Measurements from ENCODE around the gene KRT35. TPM values are rescaled to one million over a fixed set of nuclear protein-coding genes. Genes with fewer than 3 reads are reported as not detected.

Gene KRT35
- total RNA-seq, 2 experiments from 2014 or later = not detected

GRCh38 chr17:41520821-41521521, 40.0 kb upstream of the KRT35 start:
- CTCF ChIA-PET = interaction anchor here (1.5 kb wide), 1 partner anchor 28 kb away, joined by 4 read pairs; no protein-coding TSS in a partner anchor
- Mint-ChIP-seq H3K4me3 (no peak overlapping the region), H3K9me3 (ENCODE audit: insufficient read depth) (no peaks in the 10 kb centered on the region), H3K4me1 (ENCODE audit: low read depth) (no peaks in the 10 kb centered on the region), H3K36me3 (ENCODE audit: low read depth) (no peaks in the 10 kb centered on the region), H3K27ac (no peak overlapping the region), H3K27me3 (ENCODE audit: low read depth) (peaks cover 4% of the 10 kb centered on the region)
- ATAC-seq (no peak), DNase-seq (no peak)
- POLR2A ChIA-PET = no interaction called here

GRCh38 chr17:41519501-41520224, 38.7 kb upstream of the KRT35 start:
- Mint-ChIP-seq H3K36me3 (ENCODE audit: low read depth) (no peaks in the 10 kb centered on the region), H3K4me1 (ENCODE audit: low read depth) (no peaks in the 10 kb centered on the region), H3K27ac (no peak overlapping the region), H3K27me3 (ENCODE audit: low read depth) (no peaks in the 10 kb centered on the region), H3K9me3 (ENCODE audit: insufficient read depth) (no peaks in the 10 kb centered on the region), H3K4me3 (no peak overlapping the region)
- CTCF ChIA-PET = no interaction called here
- POLR2A ChIA-PET = no interaction called here
- ATAC-seq (no peak), DNase-seq (no peak)

- H3K4me3 Mint-ChIP-seq = no peak within 1 kb of the TSS
- H3K27ac Mint-ChIP-seq = no peak within 1 kb of the TSS
- no peaks in the 10 kb centered on the region for H3K36me3 Mint-ChIP-seq (ENCODE audit: low read depth)
- no peaks in the 10 kb centered on the region for H3K4me1 Mint-ChIP-seq (ENCODE audit: low read depth)
- DNase-seq (no peak), ATAC-seq (no peak)
- H3K9me3 Mint-ChIP-seq (ENCODE audit: insufficient read depth) = no peaks in the 10 kb centered on the region
- CTCF ChIA-PET = interaction anchor here (1.4 kb wide), 1 partner anchor 30 kb away, joined by 4 read pairs; no protein-coding TSS in a partner anchor
- POLR2A ChIA-PET = interaction anchor here (0.6 kb wide), 1 partner anchor 22 kb away, joined by 6 read pairs; no protein-coding TSS in a partner anchor
- no peaks in the 10 kb centered on the region for H3K27me3 Mint-ChIP-seq (ENCODE audit: low read depth)
Measured at GRCh38 chr17:41518789-41519449, 38.0 kb upstream of the KRT35 start, which contains the start of gene KRT15. KRT15 (minus strand) TSS chr17:41518890; CDS start chr17:41518827, 63 bp downstream.

GRCh38 chr17:41518031-41518430, 37.1 kb upstream of the KRT35 start:
- CTCF ChIA-PET = interaction anchor here (1.4 kb wide), 1 partner anchor 31 kb away, joined by 4 read pairs; no protein-coding TSS in a partner anchor
- no peaks in the 10 kb centered on the region for H3K27me3 Mint-ChIP-seq (ENCODE audit: low read depth)
- no peak for ATAC-seq

GRCh38 chr17:41516830-41517283, 35.9 kb upstream of the KRT35 start:
- CTCF ChIA-PET = interaction anchor here (0.6 kb wide), 1 partner anchor 1644 kb away, joined by 3 read pairs; no protein-coding TSS in a partner anchor

More at GRCh38 chr17:41518031-41518430, 37.1 kb upstream of the KRT35 start:
- POLR2A ChIA-PET = no interaction called here
- DNase-seq = no peak
- H3K4me1 Mint-ChIP-seq (ENCODE audit: low read depth) = no peaks in the 10 kb centered on the region
- no peaks in the 10 kb centered on the region for H3K36me3 Mint-ChIP-seq (ENCODE audit: low read depth)
- H3K27ac Mint-ChIP-seq = no peak overlapping the region
- no peaks in the 10 kb centered on the region for H3K9me3 Mint-ChIP-seq (ENCODE audit: insufficient read depth)
- H3K4me3 Mint-ChIP-seq = no peak overlapping the region

GRCh38 chr17:41516147-41516829, 35.3 kb upstream of the KRT35 start:
- ChIA-PET POLR2A (no interaction called here), CTCF (interaction anchor here (0.6 to 3.0 kb wide), 2 partner anchors 32 to 1643 kb away, joined by 3 to 9 read pairs; no protein-coding TSS in a partner anchor)
- Mint-ChIP-seq H3K4me1 (ENCODE audit: low read depth) (no peaks in the 10 kb centered on the region), H3K36me3 (ENCODE audit: low read depth) (no peaks in the 10 kb centered on the region), H3K27me3 (ENCODE audit: low read depth) (no peaks in the 10 kb centered on the region), H3K9me3 (ENCODE audit: insufficient read depth) (no peaks in the 10 kb centered on the region), H3K27ac (no peak overlapping the region), H3K4me3 (no peak overlapping the region)
- no peak for DNase-seq
- no peak for ATAC-seq

More at GRCh38 chr17:41516830-41517283, 35.9 kb upstream of the KRT35 start:
- POLR2A ChIA-PET = no interaction called here
- no peak overlapping the region for H3K4me3 Mint-ChIP-seq
- DNase-seq (no peak), ATAC-seq (no peak)
- H3K4me1 Mint-ChIP-seq (ENCODE audit: low read depth) = no peaks in the 10 kb centered on the region
- H3K27ac Mint-ChIP-seq = no peak overlapping the region
- H3K9me3 Mint-ChIP-seq (ENCODE audit: insufficient read depth) = no peaks in the 10 kb centered on the region
- no peaks in the 10 kb centered on the region for H3K36me3 Mint-ChIP-seq (ENCODE audit: low read depth)
- H3K27me3 Mint-ChIP-seq (ENCODE audit: low read depth) = no peaks in the 10 kb centered on the region

GRCh38 chr17:41513168-41513547, 32.2 kb upstream of the KRT35 start:
- DNase-seq = no peak
- CTCF ChIA-PET = interaction anchor here (3.0 kb wide), 1 partner anchor 36 kb away, joined by 9 read pairs; no protein-coding TSS in a partner anchor
- POLR2A ChIA-PET = no interaction called here
- no peak overlapping the region for H3K27ac Mint-ChIP-seq
- no peak overlapping the region for H3K4me3 Mint-ChIP-seq
- H3K4me1 Mint-ChIP-seq (ENCODE audit: low read depth) = no peaks in the 10 kb centered on the region
- H3K9me3 Mint-ChIP-seq (ENCODE audit: insufficient read depth) = no peaks in the 10 kb centered on the region
- no peak for ATAC-seq
- H3K36me3 Mint-ChIP-seq (ENCODE audit: low read depth) = no peaks in the 10 kb centered on the region
- H3K27me3 Mint-ChIP-seq (ENCODE audit: low read depth) = no peaks in the 10 kb centered on the region

GRCh38 chr17:41512546-41513167, 31.7 kb upstream of the KRT35 start:
- H3K36me3 Mint-ChIP-seq (ENCODE audit: low read depth) = no peaks in the 10 kb centered on the region
- no peak overlapping the region for H3K27ac Mint-ChIP-seq
- ChIA-PET CTCF (interaction anchor here (1.4 kb wide), 1 partner anchor 36 kb away, joined by 7 read pairs; no protein-coding TSS in a partner anchor), POLR2A (no interaction called here)
- H3K9me3 Mint-ChIP-seq (ENCODE audit: insufficient read depth) = no peaks in the 10 kb centered on the region
- H3K4me3 Mint-ChIP-seq = no peak overlapping the region
- DNase-seq (no peak), ATAC-seq (no peak)
- H3K4me1 Mint-ChIP-seq (ENCODE audit: low read depth) = no peaks in the 10 kb centered on the region
- H3K27me3 Mint-ChIP-seq (ENCODE audit: low read depth) = no peaks in the 10 kb centered on the region

- DNase-seq = no peak
- CTCF ChIA-PET = interaction anchor here (0.6 to 1.4 kb wide), 2 partner anchors 37 to 151 kb away, joined by 3 to 7 read pairs; no protein-coding TSS in a partner anchor
- POLR2A ChIA-PET = no interaction called here
Measured at GRCh38 chr17:41511716-41512115, 30.8 kb upstream of the KRT35 start.

GRCh38 chr17:41511116-41511515, 30.2 kb upstream of the KRT35 start:
- Mint-ChIP-seq H3K9me3 (ENCODE audit: insufficient read depth) (no peaks in the 10 kb centered on the region), H3K36me3 (ENCODE audit: low read depth) (no peaks in the 10 kb centered on the region), H3K4me3 (no peak overlapping the region), H3K27me3 (ENCODE audit: low read depth) (no peaks in the 10 kb centered on the region), H3K4me1 (ENCODE audit: low read depth) (no peaks in the 10 kb centered on the region), H3K27ac (no peak overlapping the region)
- DNase-seq (no peak), ATAC-seq (no peak)
- CTCF ChIA-PET = interaction anchor here (1.4 kb wide), 1 partner anchor 38 kb away, joined by 7 read pairs; no protein-coding TSS in a partner anchor
- POLR2A ChIA-PET = no interaction called here

More at GRCh38 chr17:41511716-41512115, 30.8 kb upstream of the KRT35 start:
- H3K27ac Mint-ChIP-seq = no peak overlapping the region
- no peaks in the 10 kb centered on the region for H3K36me3 Mint-ChIP-seq (ENCODE audit: low read depth)
- H3K27me3 Mint-ChIP-seq (ENCODE audit: low read depth) = no peaks in the 10 kb centered on the region
- no peak overlapping the region for H3K4me3 Mint-ChIP-seq
- ATAC-seq = no peak
- H3K9me3 Mint-ChIP-seq (ENCODE audit: insufficient read depth) = no peaks in the 10 kb centered on the region
- H3K4me1 Mint-ChIP-seq (ENCODE audit: low read depth) = no peaks in the 10 kb centered on the region

Data from activated CD8-positive, alpha-beta T cell treated with anti-CD3 and anti-CD28 coated beads, Interleukin-2, amount 10 ng/mL, durations not matched to agents 7 days and 5 days (primary cell).